Stimulated activated CD4-positive, alpha-beta T cell treated with anti-CD3 and anti-CD28 coated beads, Interleukin-4, amount 100 ng/mL, for 24 hours (primary cell): ENCODE results near the gene CCNA2.

Source experiments
- DNase-seq: peaks from one replicate; pipeline ENCODE4 v3.0.0-alpha.2; 2020

CCNA2 gene

GRCh38 chr4:121800961-121801714 is 22.5 kb downstream of the CCNA2 start, which contains the start of gene EXOSC9:
Gene EXOSC9, plus strand, starts transcription at chr4:121801323. Its CDS starts 102 bp downstream, at chr4:121801425.
- DNase-seq = peak; percentile 95

- no peak for DNase-seq
Observed at GRCh38 chr4:121800638-121800960, 23.1 kb downstream of the CCNA2 start.

- DNase-seq = no peak
Observed at GRCh38 chr4:121799867-121800501, 23.7 kb downstream of the CCNA2 start.

GRCh38 chr4:121799208-121799823 is 24.4 kb downstream of the CCNA2 start:
- DNase-seq = no peak

- no peak for DNase-seq
Observed at GRCh38 chr4:121796283-121796682, 27.4 kb downstream of the CCNA2 start.

- DNase-seq = no peak
Observed at GRCh38 chr4:121794505-121795188, 29.0 kb downstream of the CCNA2 start.

GRCh38 chr4:121792966-121793365 is 30.7 kb downstream of the CCNA2 start:
- DNase-seq = no peak

- DNase-seq = no peak
Observed at GRCh38 chr4:121791481-121791880, 32.2 kb downstream of the CCNA2 start.

- no peak for DNase-seq
Observed at GRCh38 chr4:121790976-121791375, 32.7 kb downstream of the CCNA2 start.

- DNase-seq = no peak
Observed at GRCh38 chr4:121789960-121790829, 33.5 kb downstream of the CCNA2 start.

GRCh38 chr4:121789455-121789854 is 34.2 kb downstream of the CCNA2 start:
- DNase-seq = no peak

- no peak for DNase-seq
Observed at GRCh38 chr4:121788896-121789295, 34.8 kb downstream of the CCNA2 start.

- DNase-seq = no peak
Observed at GRCh38 chr4:121786221-121786620, 37.5 kb downstream of the CCNA2 start.

- no peak for DNase-seq
Observed at GRCh38 chr4:121785479-121785878, 38.2 kb downstream of the CCNA2 start.

- DNase-seq = no peak
Observed at GRCh38 chr4:121784975-121785374, 38.7 kb downstream of the CCNA2 start.

GRCh38 chr4:121784401-121784800 is 39.3 kb downstream of the CCNA2 start:
- DNase-seq = no peak

GRCh38 chr4:121783210-121783609 is 40.5 kb downstream of the CCNA2 start:
- DNase-seq = no peak

GRCh38 chr4:121778991-121779628 is 44.6 kb downstream of the CCNA2 start:
- DNase-seq = no peak

- DNase-seq = no peak
Observed at GRCh38 chr4:121777625-121778024, 46.1 kb downstream of the CCNA2 start.

GRCh38 chr4:121776610-121777401 is 46.9 kb downstream of the CCNA2 start:
- DNase-seq = no peak

- DNase-seq = no peak
Observed at GRCh38 chr4:121773883-121774282, 49.8 kb downstream of the CCNA2 start.
